Measurements from ENCODE around the gene CGN. TPM values are rescaled to one million over a fixed set of nuclear protein-coding genes. Genes with fewer than 3 reads are reported as not detected.
"Not testable (repeated sequence)": the region's sequence is repeated elsewhere in the genome, so short reads cannot be mapped to it uniquely, and the experiment has no call there.

The CGN gene
- total RNA-seq, 1 donor from 2014 or later, result 128 TPM

GRCh38 chr1:151519667-151520066 is 8.5 kb downstream of the CGN start:
- no peak for TF ChIP-seq CTCF (IDR thresholded peaks at IDR 0.05; ENCODE audit: unreplicated experiment)
- Mint-ChIP-seq H3K4me1 (ENCODE audit: low read depth) (peaks cover 17% of the 10 kb centered on the region), H3K4me3 (ENCODE audit: low read depth) (no peak overlapping the region), H3K36me3 (ENCODE audit: insufficient read depth) (peaks cover 26% of the 10 kb centered on the region), H3K9me3 (ENCODE audit: low read depth) (no peaks in the 10 kb centered on the region), H3K27ac (no peak overlapping the region), H3K27me3 (no peaks in the 10 kb centered on the region)
- no peak for DNase-seq (ENCODE audit: low spot score, unreplicated experiment)

GRCh38 chr1:151520359-151520758 is 9.2 kb downstream of the CGN start:
- Mint-ChIP-seq H3K36me3 (ENCODE audit: insufficient read depth) (peaks cover 29% of the 10 kb centered on the region), H3K27ac (peak overlapping the region; percentile 71), H3K4me1 (ENCODE audit: low read depth) (peaks cover 14% of the 10 kb centered on the region), H3K27me3 (no peaks in the 10 kb centered on the region), H3K4me3 (ENCODE audit: low read depth) (no peak overlapping the region), H3K9me3 (ENCODE audit: low read depth) (no peaks in the 10 kb centered on the region)
- no peak for TF ChIP-seq CTCF (IDR thresholded peaks at IDR 0.05; ENCODE audit: unreplicated experiment)
- DNase-seq (ENCODE audit: low spot score, unreplicated experiment), result no peak

GRCh38 chr1:151522427-151522826 is 11.2 kb downstream of the CGN start:
- not testable (repeated sequence) for H3K4me1 Mint-ChIP-seq (ENCODE audit: low read depth); H3K27me3 Mint-ChIP-seq; DNase-seq (ENCODE audit: low spot score, unreplicated experiment); H3K4me3 Mint-ChIP-seq (ENCODE audit: low read depth); H3K27ac Mint-ChIP-seq; H3K9me3 Mint-ChIP-seq (ENCODE audit: low read depth)
- H3K36me3 Mint-ChIP-seq (ENCODE audit: insufficient read depth), result peaks cover 36% of the 10 kb centered on the region

- no peak for TF ChIP-seq CTCF (IDR thresholded peaks at IDR 0.05; ENCODE audit: unreplicated experiment)
- peaks cover 36% of the 10 kb centered on the region for H3K36me3 Mint-ChIP-seq (ENCODE audit: insufficient read depth)
- no peak for DNase-seq (ENCODE audit: low spot score, unreplicated experiment)
- H3K4me3 Mint-ChIP-seq (ENCODE audit: low read depth), result no peak overlapping the region
- H3K4me1 Mint-ChIP-seq (ENCODE audit: low read depth), result peaks cover 4% of the 10 kb centered on the region
- H3K27me3 Mint-ChIP-seq, result no peaks in the 10 kb centered on the region
- H3K9me3 Mint-ChIP-seq (ENCODE audit: low read depth), result no peaks in the 10 kb centered on the region
- no peak overlapping the region for H3K27ac Mint-ChIP-seq
Observed at GRCh38 chr1:151523326-151523725, 12.1 kb downstream of the CGN start.

- no peak for TF ChIP-seq CTCF (IDR thresholded peaks at IDR 0.05; ENCODE audit: unreplicated experiment)
- H3K27ac Mint-ChIP-seq, result no peak overlapping the region
- no peak overlapping the region for H3K4me3 Mint-ChIP-seq (ENCODE audit: low read depth)
- peaks cover 37% of the 10 kb centered on the region for H3K36me3 Mint-ChIP-seq (ENCODE audit: insufficient read depth)
- peaks cover 4% of the 10 kb centered on the region for H3K4me1 Mint-ChIP-seq (ENCODE audit: low read depth)
- no peaks in the 10 kb centered on the region for H3K27me3 Mint-ChIP-seq
- no peak for DNase-seq (ENCODE audit: low spot score, unreplicated experiment)
- H3K9me3 Mint-ChIP-seq (ENCODE audit: low read depth), result no peaks in the 10 kb centered on the region
Observed at GRCh38 chr1:151524736-151525135, 13.5 kb downstream of the CGN start.

GRCh38 chr1:151526735-151527525 is 15.7 kb downstream of the CGN start:
- TF ChIP-seq CTCF (IDR thresholded peaks at IDR 0.05; ENCODE audit: unreplicated experiment), result no peak
- Mint-ChIP-seq H3K27me3 (no peaks in the 10 kb centered on the region), H3K27ac (no peak overlapping the region), H3K4me1 (ENCODE audit: low read depth) (no peaks in the 10 kb centered on the region), H3K9me3 (ENCODE audit: low read depth) (no peaks in the 10 kb centered on the region), H3K4me3 (ENCODE audit: low read depth) (no peak overlapping the region), H3K36me3 (ENCODE audit: insufficient read depth) (peaks cover 32% of the 10 kb centered on the region)
- DNase-seq (ENCODE audit: low spot score, unreplicated experiment), result no peak
